OCI-LY3 (cell line): Measurements from ENCODE around the gene NEURL1.

Experiments used
- H2AFZ ChIP-seq: fragments of 200-600, 300-600 bp; shearing (Covaris generic); 2 replicates; pipeline ENCODE4 v1.6.0; 2014; ENCODE audit warnings: antibody characterized with exemption, low read depth, low read length
- H3K27ac ChIP-seq: fragments of 200-600, 300-600 bp; sonication (generic); 2 replicates; pipeline ENCODE4 v1.5.1; 2014; ENCODE audit warnings: mild to moderate bottlenecking, low read length, moderate library complexity, mixed read lengths
- H3K27me3 ChIP-seq: fragments of 200-600, 300-600 bp; sonication (generic); 2 replicates; pipeline ENCODE4 v1.6.1; 2014; ENCODE audit warnings: low read depth, low read length, mixed read lengths
- H3K36me3 ChIP-seq: fragments of 200-600, 300-600 bp; sonication (generic); replicated peaks from 2 replicates; pipeline ENCODE3; 2014; ENCODE audit warnings: low read depth, low read length, mixed read lengths
- H3K4me1 ChIP-seq: fragments of 300-600, 200-600 bp; sonication (generic); 2 replicates; pipeline ENCODE4 v1.6.1; 2014; ENCODE audit warnings: low read length, mixed read lengths
- H3K4me2 ChIP-seq: fragments of 200-600, 300-600 bp; sonication (generic); 2 replicates; pipeline ENCODE4 v1.6.1; 2014; ENCODE audit warnings: low read length, mixed read lengths
- H3K4me3 ChIP-seq: fragments of 300-600, 200-600 bp; sonication (generic); 2 replicates; pipeline ENCODE4 v1.5.1; 2014; ENCODE audit warnings: antibody characterized with exemption, mild to moderate bottlenecking, low read length, moderate library complexity
- H3K79me2 ChIP-seq: fragments of 300-600, 200-600 bp; shearing (Covaris generic); 2 replicates; pipeline ENCODE4 v1.6.1; 2014; ENCODE audit warnings: mild to moderate bottlenecking, low read length, mixed read lengths
- H3K9ac ChIP-seq: fragments of 300-600, 200-600 bp; shearing (Covaris generic); 2 replicates; pipeline ENCODE4 v1.6.0; 2014; ENCODE audit warnings: mild to moderate bottlenecking, low read length, moderate library complexity
- H3K9me3 ChIP-seq: fragments of 200-600, 300-600 bp; shearing (Covaris generic); 2 replicates; pipeline ENCODE4 v1.6.1; 2014; ENCODE audit warnings: low read length, mixed read lengths; ENCODE audit not compliant: insufficient read depth
- H4K20me1 ChIP-seq: fragments of 200-600, 300-600 bp; sonication (generic); 2 replicates; pipeline ENCODE4 v1.6.1; 2016; ENCODE audit warnings: low read length, mixed read lengths; ENCODE audit not compliant: insufficient read depth
- CTCF ChIP-seq: fragments of 200-600, 300-600 bp; sonication (generic); IDR thresholded peaks from 2 replicates; pipeline ENCODE4 v1.5.1; 2014; ENCODE audit warnings: antibody characterized with exemption, low read length, low read depth
- EZH2phosphoT487 ChIP-seq: fragments of 200-600 bp; shearing (Covaris generic); IDR thresholded peaks from 2 replicates; pipeline ENCODE4 v1.6.1; 2018; ENCODE audit warnings: antibody characterized with exemption, mixed run types, low read depth

The NEURL1 gene

DNA sequence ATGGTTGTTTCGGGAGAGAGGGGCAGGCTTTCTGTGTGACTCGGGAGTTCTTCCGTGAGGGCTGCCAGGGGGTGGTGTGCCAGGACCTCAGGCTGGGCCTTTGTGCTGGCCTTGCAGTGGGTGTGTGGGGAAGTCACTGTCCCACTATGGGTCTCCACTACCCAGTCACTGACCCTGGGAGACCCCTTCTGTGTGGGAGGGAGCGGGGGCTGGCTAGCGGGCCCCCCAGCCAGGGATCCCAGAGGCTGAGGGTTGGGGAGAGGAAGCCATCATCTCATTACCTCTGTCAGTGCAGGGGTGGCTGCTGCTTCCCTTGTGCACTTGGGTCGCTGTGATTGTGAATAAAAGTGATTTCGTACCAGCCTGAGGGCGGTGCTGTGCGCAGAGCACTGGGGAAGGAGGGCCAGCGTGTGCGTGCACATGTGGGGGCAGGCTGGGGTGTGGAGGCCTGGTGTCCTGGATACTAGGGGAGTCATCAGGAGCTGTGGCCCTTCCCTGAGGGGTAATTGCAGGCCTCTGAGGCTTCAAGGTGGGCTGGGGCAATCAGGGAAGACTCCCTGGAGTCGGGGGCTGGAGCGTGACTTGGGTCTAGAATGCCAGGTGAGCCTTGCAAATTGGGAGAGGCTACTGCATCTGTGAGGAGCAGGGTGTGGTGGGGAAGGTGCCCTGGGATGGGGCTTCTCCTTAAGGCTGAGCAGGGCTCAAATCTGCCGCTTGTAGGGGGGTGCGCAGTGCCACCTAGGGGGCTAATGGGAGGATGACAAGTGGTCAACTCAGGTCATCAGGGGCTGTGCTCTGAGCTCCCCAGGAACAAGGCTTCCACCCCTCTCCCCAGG, 98.9 kb downstream of the NEURL1 start:
- no peaks in the 10 kb centered on the region for H3K36me3 ChIP-seq
- H3K4me3 ChIP-seq: no peak overlapping the region
- H3K27me3 ChIP-seq: no peaks in the 10 kb centered on the region
- H4K20me1 ChIP-seq: no peaks in the 10 kb centered on the region
- H3K27ac ChIP-seq: no peak overlapping the region
- H3K9ac ChIP-seq: no peak overlapping the region
- no peaks in the 10 kb centered on the region for H3K79me2 ChIP-seq
- TF ChIP-seq CTCF: peak; percentile 59
- no peak for TF ChIP-seq EZH2phosphoT487
- H3K9me3 ChIP-seq: no peaks in the 10 kb centered on the region
- H3K4me1 ChIP-seq: no peaks in the 10 kb centered on the region
- H3K4me2 ChIP-seq: no peak overlapping the region
- no peak overlapping the region for H2AFZ ChIP-seq

DNA sequence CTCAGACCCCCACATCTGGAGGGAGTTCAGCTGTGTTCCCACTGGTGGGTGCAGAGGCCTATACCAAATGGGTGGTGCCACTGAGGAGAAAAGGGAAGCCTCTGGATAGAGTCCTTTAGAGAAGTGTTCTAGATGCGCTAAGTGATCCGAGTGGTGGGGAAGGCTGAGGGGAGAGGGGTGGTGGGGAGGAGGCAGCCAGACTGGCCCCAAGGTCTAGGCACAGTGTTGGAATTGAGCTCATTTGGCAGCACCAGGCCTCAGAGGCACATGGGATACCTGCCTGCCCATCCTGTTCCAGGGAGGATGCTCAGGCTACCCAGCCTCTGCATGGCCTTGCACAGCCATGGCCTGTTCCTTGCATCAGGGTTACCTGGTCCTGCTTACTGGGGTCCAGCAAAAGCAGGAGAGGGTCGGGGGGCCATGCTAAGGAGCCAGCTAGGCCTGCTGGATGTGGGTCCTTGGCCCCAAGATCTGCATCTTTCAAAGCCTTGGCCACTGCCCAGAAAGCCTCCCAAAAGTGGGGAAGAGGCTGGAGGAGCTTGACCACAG, 99.6 kb downstream of the NEURL1 start:
- no peaks in the 10 kb centered on the region for H3K27me3 ChIP-seq
- H3K27ac ChIP-seq: no peak overlapping the region
- H3K9ac ChIP-seq: no peak overlapping the region
- TF ChIP-seq CTCF (no peak; the same call in 1 of the 2 replicates), EZH2phosphoT487 (no peak)
- no peaks in the 10 kb centered on the region for H4K20me1 ChIP-seq
- no peaks in the 10 kb centered on the region for H3K79me2 ChIP-seq
- no peaks in the 10 kb centered on the region for H3K9me3 ChIP-seq
- no peaks in the 10 kb centered on the region for H3K4me1 ChIP-seq
- no peaks in the 10 kb centered on the region for H3K36me3 ChIP-seq
- no peak overlapping the region for H2AFZ ChIP-seq
- no peak overlapping the region for H3K4me2 ChIP-seq
- H3K4me3 ChIP-seq: no peak overlapping the region

DNA sequence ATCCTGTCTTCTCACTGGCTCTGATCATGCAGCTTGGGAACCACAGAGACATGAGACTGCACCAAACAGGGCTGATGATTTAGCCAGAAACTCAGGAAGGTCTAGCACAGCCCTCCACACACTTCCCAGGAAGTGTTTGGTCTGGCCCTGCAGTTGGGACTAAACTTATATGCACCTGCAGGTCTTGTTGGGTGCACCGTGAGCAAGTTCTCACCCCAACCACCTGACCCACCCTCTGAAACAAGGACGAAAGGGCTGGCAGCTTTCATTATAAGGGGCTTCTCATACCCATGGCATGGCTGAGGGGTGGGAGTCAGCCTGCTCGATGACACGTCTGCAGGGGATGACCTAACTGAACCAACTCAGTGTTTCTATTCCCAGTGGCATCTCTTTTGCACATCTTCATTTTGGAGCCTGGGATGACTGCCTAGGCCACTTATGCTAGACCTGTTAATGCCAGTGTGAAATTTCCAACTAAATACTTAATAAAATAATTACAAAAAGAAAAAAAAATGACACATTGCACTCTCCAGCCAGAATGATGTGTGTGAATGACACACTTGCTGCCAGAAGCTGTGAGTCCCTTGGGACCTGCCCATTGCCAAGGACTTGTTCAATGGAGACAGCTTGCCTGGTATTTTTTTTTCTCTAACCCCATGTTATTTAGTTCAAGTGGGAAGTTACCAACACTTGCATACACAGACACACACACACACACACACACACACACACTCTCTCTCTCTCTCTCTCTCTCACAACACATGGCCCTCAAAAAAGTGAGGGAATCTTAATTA, 102.6 kb downstream of the NEURL1 start:
- Histone ChIP-seq H3K79me2 (no peaks in the 10 kb centered on the region), H3K4me2 (no peak overlapping the region), H3K27me3 (no peaks in the 10 kb centered on the region), H3K27ac (no peak overlapping the region), H3K36me3 (no peaks in the 10 kb centered on the region), H3K9me3 (no peaks in the 10 kb centered on the region), H3K9ac (no peak overlapping the region), H2AFZ (no peak overlapping the region), H3K4me1 (no peaks in the 10 kb centered on the region), H3K4me3 (no peak overlapping the region), H4K20me1 (no peaks in the 10 kb centered on the region)
- TF ChIP-seq CTCF (no peak), EZH2phosphoT487 (no peak)

DNA sequence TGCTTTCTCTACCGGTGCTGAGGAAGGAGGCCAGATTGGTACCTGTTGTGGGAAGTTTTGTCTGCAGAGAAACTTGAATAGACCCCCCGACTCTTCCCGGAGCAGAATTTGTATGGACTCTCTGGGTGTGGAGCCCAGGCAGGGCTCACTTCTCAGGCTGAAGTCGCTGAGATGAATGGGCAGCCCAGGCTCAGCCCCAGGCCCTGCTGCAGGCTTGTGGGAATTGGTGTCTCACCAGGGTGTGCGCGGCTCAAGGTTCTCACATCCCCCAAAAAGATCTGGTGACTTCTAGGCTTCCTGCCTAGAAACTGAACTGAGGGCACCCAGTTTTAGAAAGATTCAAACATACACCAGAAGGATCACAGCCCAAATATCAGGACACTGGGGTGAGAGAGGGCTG, 103.5 kb downstream of the NEURL1 start:
- H3K4me2 ChIP-seq: no peak overlapping the region
- H3K9me3 ChIP-seq: no peaks in the 10 kb centered on the region
- no peak overlapping the region for H3K9ac ChIP-seq
- no peaks in the 10 kb centered on the region for H3K27me3 ChIP-seq
- no peaks in the 10 kb centered on the region for H3K4me1 ChIP-seq
- H3K27ac ChIP-seq: no peak overlapping the region
- TF ChIP-seq CTCF (no peak), EZH2phosphoT487 (no peak)
- H2AFZ ChIP-seq: no peak overlapping the region
- H3K79me2 ChIP-seq: no peaks in the 10 kb centered on the region
- H3K4me3 ChIP-seq: no peak overlapping the region
- H4K20me1 ChIP-seq: no peaks in the 10 kb centered on the region
- no peaks in the 10 kb centered on the region for H3K36me3 ChIP-seq
